ENCODE data around the gene ADK.
A peak's percentile ranks its signal among the peaks of the same experiment; 100 is the strongest.
"Not testable (repeated sequence)": the region's sequence is repeated elsewhere in the genome, so short reads cannot be mapped to it uniquely, and the experiment has no call there.

Gene ADK

DNA sequence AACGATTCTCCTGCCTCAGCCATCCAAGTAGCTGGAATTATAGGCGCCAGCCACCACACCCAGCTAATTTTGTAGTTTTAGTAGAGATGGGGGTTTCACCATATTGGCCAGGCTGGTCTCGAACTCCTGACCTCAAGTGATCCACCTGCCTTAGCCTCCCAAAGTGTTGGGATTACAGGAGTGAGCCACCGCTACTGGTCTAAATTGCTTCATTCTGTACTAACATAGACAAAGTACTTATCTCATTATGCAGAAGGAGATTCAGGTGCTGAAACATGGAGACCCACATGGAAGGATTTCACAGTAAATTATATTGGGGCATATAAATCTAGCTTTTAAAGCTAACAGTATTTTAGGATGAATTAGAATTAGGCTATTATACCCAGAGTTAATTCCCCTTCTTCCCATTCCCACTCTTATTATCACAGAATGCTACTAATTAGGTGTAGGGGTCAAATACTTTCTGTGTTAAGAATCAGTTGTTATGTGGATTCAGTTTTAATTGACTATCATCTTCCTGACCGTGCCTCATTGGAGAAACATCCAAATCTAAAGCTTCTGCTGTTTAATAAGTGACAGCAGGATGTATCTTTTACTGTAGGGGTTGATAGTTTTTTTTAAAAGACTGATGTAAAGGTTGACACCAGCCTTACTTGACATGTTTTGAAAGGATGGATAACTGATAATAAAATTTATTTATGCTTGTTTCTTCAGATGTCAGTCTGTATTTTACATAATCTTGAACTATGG is 27.2 kb downstream of the ADK start:
- no peak for DNase-seq (ENCODE audit: low read depth in 2 of 2)
- no peak overlapping the region for H3K4me3 ChIP-seq (replicated peaks in 1 of 2; ENCODE audit: low read depth in 2 of 2, low read length in 2 of 2)
- TF ChIP-seq, protein P1, sequence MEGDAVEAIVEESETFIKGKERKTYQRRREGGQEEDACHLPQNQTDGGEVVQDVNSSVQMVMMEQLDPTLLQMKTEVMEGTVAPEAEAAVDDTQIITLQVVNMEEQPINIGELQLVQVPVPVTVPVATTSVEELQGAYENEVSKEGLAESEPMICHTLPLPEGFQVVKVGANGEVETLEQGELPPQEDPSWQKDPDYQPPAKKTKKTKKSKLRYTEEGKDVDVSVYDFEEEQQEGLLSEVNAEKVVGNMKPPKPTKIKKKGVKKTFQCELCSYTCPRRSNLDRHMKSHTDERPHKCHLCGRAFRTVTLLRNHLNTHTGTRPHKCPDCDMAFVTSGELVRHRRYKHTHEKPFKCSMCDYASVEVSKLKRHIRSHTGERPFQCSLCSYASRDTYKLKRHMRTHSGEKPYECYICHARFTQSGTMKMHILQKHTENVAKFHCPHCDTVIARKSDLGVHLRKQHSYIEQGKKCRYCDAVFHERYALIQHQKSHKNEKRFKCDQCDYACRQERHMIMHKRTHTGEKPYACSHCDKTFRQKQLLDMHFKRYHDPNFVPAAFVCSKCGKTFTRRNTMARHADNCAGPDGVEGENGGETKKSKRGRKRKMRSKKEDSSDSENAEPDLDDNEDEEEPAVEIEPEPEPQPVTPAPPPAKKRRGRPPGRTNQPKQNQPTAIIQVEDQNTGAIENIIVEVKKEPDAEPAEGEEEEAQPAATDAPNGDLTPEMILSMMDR (IDR thresholded peaks at IDR 0.05; ENCODE audit: low read depth, low read length), result no peak

- no peak for DNase-seq (ENCODE audit: low read depth in 2 of 2)
- no peak overlapping the region for H3K4me3 ChIP-seq (replicated peaks in 1 of 2; ENCODE audit: low read depth in 2 of 2, low read length in 2 of 2)
- TF ChIP-seq, protein P1 (IDR thresholded peaks at IDR 0.05; ENCODE audit: low read depth, low read length), result no peak
Observed at GRCh38 chr10:74179111-74179710, 28.2 kb downstream of the ADK start.

DNA sequence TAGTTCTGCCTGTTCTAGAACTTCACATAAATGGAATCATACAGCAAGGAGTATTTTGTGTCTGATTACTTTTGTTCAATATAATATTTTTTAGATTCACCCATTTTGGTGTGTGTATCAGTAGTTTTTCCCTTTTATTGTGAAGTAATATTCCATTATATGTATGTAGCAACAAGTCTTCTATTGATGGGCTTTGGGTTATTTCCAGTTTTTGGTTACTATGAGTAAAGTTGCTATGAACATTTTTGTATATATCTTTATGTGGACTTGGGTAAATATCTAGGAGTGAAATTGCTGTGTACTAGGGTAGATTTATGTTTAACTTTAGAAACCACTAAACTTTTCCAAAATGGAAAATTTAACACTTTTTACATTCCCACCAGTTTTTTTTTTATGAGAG is 35.7 kb downstream of the ADK start:
- peak in 1 of 2 donors; percentile 36 for DNase-seq (ENCODE audit: low read depth in 2 of 2)
- no peak overlapping the region for H3K4me3 ChIP-seq (replicated peaks in 1 of 2; ENCODE audit: low read depth in 2 of 2, low read length in 2 of 2)
- TF ChIP-seq, protein P1 (IDR thresholded peaks at IDR 0.05; ENCODE audit: low read depth, low read length), result no peak

DNA sequence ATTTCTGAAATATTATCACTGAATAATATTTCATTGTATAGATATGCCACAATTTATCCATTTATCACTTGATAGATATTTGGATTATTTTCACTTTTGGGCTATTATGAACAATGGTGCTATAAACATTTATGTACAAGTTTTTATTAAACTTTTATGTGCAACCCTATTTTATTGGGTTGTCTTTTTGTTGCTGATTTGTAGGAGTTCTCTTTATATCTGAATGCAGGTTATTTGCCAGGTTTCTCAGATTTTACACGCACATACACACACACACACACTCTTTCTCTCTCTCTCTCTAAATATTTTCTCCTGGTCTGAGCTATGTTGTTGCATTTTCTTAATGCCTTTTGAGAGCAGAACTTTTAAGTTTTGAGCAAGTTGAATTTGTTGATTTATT is 36.2 kb downstream of the ADK start:
- H3K4me3 ChIP-seq (replicated peaks in 1 of 2; ENCODE audit: low read depth in 2 of 2, low read length in 2 of 2), result no peak overlapping the region
- peak in 1 of 2 donors; percentile 21 for DNase-seq (ENCODE audit: low read depth in 2 of 2)
- TF ChIP-seq, protein P1 (IDR thresholded peaks at IDR 0.05; ENCODE audit: low read depth, low read length), result no peak

GRCh38 chr10:74188617-74189016 is 37.6 kb downstream of the ADK start:
- H3K4me3 ChIP-seq (replicated peaks in 1 of 2; ENCODE audit: low read depth in 2 of 2, low read length in 2 of 2); DNase-seq (ENCODE audit: low read depth in 2 of 2): not testable (repeated sequence)

DNA sequence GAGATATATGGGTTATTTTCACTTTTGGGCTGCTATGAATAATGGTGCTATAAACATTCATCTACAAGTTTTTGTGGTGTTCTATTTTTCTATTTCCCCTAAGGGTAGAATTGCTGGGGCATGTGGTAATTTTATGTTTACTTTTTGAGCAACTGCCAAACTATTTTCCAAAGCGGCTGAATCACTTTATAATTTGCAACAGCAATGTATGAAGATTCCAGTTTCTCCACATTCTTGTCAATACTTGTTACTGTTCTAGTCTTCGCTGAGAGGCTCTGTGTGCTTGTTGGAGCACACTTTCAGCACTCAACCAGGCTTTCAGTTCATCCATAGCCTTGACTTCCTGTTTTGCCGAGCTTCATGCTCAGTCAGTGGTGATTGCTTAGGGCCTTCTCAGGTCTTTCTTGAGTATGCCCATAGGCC is 39.0 kb downstream of the ADK start:
- peak; percentile 84 to 93 for DNase-seq (ENCODE audit: low read depth in 2 of 2)
- TF ChIP-seq, protein P1 (IDR thresholded peaks at IDR 0.05; ENCODE audit: low read depth, low read length), result no peak
- peak overlapping the region in 1 of 2 donors; percentile 16 for H3K4me3 ChIP-seq (replicated peaks in 1 of 2; ENCODE audit: low read depth in 2 of 2, low read length in 2 of 2)

DNA sequence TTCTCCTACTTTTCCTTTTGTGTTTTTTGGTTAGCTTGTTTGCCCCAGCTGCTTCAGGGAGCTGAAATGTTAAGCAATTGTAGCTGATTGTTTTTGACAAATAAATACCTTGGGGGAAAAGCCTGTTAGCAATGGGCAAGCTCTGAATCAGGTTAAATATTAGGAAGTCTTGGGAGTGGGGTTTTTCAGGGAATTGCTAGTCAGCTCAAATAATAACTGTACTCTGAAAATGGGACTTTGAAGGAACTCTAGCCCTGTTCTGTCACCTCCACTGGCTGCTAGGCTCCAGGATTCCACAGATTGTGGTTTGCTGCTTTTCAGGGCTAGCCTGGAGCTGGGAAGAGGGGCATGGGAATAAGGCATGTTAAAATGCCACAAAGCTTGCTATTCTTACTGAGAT is 39.5 kb downstream of the ADK start:
- TF ChIP-seq, protein P1 (IDR thresholded peaks at IDR 0.05; ENCODE audit: low read depth, low read length), result no peak
- peak in 1 of 2 donors; percentile 17 for DNase-seq (ENCODE audit: low read depth in 2 of 2)
- H3K4me3 ChIP-seq (replicated peaks in 1 of 2; ENCODE audit: low read depth in 2 of 2, low read length in 2 of 2), result peak overlapping the region in 1 of 2 donors; percentile 16
